Stimulated activated CD4-positive, alpha-beta T cell treated with anti-CD3 and anti-CD28 coated beads, Interleukin-15, amount 100 ng/mL, for 1 hour (primary cell): Measurements from ENCODE around the gene CPA4.

Experiments used
- DNase-seq, 2 donors: peaks; one replicate each; pipeline ENCODE4 v3.0.0-alpha.2; 2020; ENCODE audit warnings: low read depth in 1 of 2, low spot score in 1 of 2

The CPA4 gene

DNA sequence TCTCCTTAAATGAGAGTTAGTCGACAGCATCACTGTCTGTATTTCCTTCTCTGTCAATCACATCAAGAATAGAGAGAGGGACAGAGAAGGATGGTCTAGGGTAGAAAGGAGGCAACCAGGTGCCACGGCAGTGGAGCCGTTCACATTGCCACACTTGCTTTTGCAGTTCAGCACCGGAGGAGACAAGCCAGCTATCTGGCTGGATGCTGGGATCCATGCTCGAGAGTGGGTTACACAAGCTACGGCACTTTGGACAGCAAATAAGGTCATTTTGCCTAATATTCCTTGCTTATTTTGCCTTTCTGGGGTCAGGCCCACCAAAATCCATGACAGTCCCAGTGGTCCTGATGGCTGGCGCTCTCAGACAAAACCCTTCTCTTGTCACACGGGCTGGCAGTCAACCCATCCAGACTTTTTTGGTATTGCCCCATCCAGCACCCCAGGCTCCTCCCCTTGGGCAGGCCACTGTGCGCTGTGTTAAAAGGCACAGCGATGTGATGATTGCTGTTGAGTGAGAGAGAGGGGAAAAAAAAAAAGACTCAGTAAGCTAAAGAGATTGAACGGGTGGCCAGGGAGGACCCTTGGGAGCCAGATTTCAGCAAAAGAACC is 17.9 kb upstream of the CPA4 start:
- DNase-seq = no peak

DNA sequence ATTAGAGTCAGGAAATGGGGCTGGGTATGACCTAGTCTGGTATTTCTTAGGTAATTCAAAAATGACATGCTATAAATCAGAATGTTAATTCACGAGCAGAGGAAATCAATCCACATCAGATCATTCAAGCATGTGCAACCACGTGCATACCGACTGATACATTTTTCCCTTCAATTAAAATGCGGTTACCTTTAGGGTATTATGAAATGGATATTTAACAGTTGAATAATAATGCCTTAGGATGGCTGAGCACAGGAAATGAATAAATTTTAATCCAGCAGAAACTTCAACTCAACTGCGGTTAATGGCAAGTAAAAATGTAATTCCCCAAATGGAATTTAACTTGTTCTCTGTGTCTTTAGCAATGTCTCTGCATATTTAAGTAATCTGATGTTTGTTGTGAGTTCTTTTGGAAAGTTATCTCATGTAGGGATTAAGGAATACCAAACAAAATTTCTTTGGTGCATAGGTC is 17.1 kb upstream of the CPA4 start:
- DNase-seq = no peak

- no peak for DNase-seq
These were observed 15.9 kb upstream of the CPA4 start for GRCh38 chr7:130276796-130277762.

DNA sequence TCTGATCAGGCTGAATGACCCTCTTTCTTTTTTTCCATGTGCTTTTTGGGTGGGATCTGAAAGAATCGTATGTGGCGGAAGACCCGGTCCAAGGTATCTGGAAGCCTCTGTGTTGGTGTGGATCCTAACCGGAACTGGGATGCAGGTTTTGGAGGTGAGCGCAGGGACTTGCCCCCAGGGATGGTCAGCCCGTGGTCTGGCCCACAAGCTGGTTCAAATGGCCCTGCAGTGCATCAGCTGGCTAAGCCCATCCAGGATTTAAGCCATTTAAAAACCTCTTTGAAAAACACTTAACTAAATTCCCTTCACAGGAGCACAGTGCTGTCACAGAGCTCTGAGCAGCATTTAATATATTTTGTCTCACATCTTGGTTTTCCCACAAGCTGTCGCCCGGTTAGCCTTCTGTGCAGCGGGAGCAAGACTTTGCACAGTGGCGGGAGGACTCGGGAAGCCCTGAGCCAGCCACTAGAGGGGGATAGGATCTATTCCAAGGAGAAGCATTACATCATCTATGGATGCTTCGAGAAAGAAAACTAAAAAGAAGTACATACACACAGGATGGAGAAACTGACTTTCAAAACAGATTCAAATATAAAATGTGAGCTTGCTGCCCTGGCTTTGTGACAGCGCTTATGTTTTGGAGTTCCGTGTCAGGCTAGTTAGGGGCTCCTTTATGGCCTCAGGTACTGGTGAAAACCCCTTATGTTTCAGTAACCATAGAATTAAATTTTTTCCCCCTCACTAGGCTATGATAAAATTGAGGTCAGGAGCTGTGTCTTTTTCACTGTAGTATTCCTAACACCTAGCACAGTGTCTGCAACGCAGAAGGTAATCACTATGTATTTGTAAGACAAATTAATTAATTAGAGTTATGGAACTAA is 15.0 kb upstream of the CPA4 start:
- no peak for DNase-seq

- DNase-seq = no peak
These were observed 14.1 kb upstream of the CPA4 start for GRCh38 chr7:130278860-130279259.

- no peak for DNase-seq
These were observed 13.7 kb upstream of the CPA4 start for GRCh38 chr7:130279286-130279685.

GRCh38 chr7:130279906-130280305 is 13.1 kb upstream of the CPA4 start:
- DNase-seq = no peak

- DNase-seq = no peak
These were observed 11.7 kb upstream of the CPA4 start for GRCh38 chr7:130281260-130281659.

GRCh38 chr7:130286881-130287280 is 6.1 kb upstream of the CPA4 start:
- DNase-seq = no peak

- no peak for DNase-seq
These were observed 4.8 kb upstream of the CPA4 start for GRCh38 chr7:130288168-130288567.

- no peak for DNase-seq
These were observed 4.1 kb upstream of the CPA4 start for GRCh38 chr7:130288829-130289228.

- no peak for DNase-seq
These were observed 3.5 kb upstream of the CPA4 start for GRCh38 chr7:130289478-130289877.

GRCh38 chr7:130290745-130291144 is 2.2 kb upstream of the CPA4 start:
- DNase-seq = no peak

DNA sequence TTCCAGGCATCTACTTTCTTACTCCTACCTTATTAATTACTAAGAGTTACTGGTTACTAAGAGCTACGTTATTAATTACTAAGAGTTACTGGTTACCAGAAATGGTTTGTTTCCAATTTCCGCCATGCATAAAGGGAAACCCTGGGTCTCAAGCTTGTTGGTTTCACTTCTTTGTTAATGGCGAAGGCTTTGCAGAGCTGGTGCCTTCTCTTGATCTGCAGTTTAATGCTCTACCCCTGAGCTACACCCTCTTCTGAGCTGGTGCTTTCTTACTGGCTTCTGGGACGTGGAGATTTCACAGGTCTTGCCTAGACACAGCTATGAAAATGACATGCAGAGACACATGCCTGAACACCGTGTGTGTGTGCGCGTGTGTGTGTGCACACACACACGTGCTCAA is 560 bp downstream of the CPA4 start:
- no peak for DNase-seq

DNA sequence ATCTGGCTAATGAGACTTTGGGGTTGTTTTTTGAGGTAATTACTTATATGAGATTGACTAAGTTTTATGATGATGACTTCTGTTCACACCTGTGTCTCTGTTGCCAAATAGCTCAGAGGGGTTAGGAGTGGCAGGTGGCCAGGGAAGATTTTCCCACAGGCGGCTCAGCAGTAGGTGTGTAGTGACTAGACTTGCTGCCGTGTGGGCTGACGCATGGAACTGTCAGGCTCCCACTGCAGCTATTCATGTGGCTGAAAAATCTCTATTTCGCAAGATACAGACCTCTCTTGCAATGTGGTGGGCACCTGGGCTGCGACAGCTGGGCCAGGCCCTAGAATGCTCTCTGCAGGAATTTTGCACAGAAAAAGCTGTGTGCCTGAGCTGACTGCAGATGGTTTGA is 1.4 kb downstream of the CPA4 start:
- no peak for DNase-seq

GRCh38 chr7:130296221-130296951 is 3.4 kb downstream of the CPA4 start:
- no peak for DNase-seq

DNA sequence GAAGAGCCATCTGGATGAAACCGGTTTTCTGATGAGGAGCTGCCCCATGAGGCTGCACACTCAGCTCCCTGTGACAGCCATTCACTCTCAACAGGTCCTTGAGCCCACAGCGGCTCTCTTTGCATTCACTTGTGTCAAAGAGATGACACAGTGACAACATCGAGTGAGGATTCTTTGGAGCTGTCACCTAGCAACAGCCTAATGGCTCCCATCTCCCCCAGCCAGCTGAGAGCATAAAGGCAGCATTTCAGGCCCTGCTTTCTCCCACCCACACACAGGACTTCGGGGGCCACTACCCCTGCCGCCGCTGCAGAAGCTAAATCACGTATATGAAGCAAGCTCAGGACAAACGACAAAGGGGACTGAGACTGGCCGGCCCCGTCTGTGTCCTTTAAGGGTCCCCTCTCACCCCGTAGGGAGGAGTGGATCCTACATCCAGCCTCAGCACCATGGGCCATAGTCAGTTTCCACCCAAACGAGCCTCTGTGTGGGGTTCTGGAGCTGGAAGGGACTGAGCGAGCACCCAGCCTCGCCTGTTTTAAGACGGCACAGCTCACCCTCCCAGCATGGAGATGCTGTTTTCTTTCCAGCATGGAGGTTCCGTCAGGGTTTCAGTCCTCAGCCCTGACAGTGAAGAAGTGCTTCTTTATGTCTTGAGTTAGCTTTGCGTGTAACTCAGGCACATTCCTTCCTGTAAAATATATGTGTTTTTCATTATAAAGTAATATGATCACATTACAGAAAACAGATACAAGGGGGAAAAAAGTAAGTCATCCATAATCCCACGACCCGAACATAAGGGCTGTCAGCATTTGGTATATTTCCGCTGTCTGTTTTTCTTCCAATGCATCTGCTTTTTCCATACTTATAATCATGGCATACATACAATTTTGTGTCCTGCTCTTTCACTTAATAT is 4.9 kb downstream of the CPA4 start:
- no peak for DNase-seq

- no peak for DNase-seq
These were observed 5.8 kb downstream of the CPA4 start for GRCh38 chr7:130298544-130299326.

DNA sequence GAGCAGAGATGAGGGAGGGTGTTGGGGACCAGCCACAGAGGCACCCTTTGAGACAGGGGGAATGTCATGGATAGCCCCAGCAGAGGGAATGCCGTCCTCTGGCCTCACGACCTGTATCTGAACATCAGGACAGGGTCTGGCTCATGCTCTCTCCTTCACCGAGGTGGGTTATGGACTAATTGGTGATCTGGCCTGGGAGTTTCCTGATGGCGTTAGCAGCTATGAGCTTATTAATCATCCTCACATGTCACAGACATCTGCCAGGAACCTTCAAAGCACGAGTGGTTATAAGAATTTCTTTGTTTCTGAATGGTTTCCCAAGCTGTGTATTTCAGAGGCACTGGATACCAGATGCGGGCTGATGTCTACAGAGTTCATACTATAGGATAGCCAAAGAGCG is 6.9 kb downstream of the CPA4 start:
- no peak for DNase-seq
